ENCODE results near the gene PRPF39.

DNA sequence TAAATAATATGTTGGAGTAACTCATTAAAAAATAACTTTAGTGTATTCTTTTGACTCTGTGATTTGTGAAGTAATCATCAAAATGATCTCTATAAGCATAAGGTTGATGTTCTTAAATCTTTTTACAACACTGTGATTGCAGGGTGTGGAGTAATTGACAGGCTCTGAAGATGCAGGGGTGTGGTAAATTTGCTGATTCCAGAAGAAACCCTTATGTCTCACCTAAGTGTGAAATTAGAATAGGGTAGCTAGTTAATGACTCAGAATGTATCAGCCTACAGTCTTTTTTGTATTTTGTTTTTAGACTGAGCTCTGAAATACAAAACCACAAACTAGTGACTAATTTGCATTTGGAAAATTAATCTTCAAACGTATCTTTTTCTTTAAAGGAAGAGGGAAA lies 5.9 kb downstream of the PRPF39 start:
- TF ChIP-seq, protein P1, sequence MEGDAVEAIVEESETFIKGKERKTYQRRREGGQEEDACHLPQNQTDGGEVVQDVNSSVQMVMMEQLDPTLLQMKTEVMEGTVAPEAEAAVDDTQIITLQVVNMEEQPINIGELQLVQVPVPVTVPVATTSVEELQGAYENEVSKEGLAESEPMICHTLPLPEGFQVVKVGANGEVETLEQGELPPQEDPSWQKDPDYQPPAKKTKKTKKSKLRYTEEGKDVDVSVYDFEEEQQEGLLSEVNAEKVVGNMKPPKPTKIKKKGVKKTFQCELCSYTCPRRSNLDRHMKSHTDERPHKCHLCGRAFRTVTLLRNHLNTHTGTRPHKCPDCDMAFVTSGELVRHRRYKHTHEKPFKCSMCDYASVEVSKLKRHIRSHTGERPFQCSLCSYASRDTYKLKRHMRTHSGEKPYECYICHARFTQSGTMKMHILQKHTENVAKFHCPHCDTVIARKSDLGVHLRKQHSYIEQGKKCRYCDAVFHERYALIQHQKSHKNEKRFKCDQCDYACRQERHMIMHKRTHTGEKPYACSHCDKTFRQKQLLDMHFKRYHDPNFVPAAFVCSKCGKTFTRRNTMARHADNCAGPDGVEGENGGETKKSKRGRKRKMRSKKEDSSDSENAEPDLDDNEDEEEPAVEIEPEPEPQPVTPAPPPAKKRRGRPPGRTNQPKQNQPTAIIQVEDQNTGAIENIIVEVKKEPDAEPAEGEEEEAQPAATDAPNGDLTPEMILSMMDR (IDR thresholded peaks at IDR 0.05; ENCODE audit: insufficient read depth, low read depth, low read length), result no peak
- no peak for TF ChIP-seq EZH2 (IDR thresholded peaks at IDR 0.05; ENCODE audit: insufficient read depth, low read length)
